Effector memory CD8-positive, alpha-beta T cell (primary cell): ENCODE data around the gene ITPKB.
"Not testable (repeated sequence)": the region's sequence is repeated elsewhere in the genome, so short reads cannot be mapped to it uniquely, and the experiment has no call there.

Experiments used
- ATAC-seq: fragments of 150-1000 bp; cut with Tn5 transposase; replicated peaks from 2 replicates; pipeline ENCODE4 v1.10.0; 2021; ENCODE audit warnings: mild to moderate bottlenecking, moderate library complexity
- DNase-seq, 3 experiments: peaks; one replicate each; pipeline ENCODE4 v3.0.0; 2021
- H3K27ac Mint-ChIP-seq, 2 donors: one replicate each; pipeline ENCODE4 v1.8.0; 2022; ENCODE audit warnings: mild to moderate bottlenecking in 2 of 2, mixed read lengths in 2 of 2, moderate library complexity in 2 of 2
- H3K27me3 Mint-ChIP-seq, 2 donors: one replicate each; pipeline ENCODE4 v1.8.0; 2022; ENCODE audit warnings: mixed read lengths in 2 of 2
- H3K36me3 Mint-ChIP-seq: one replicate; pipeline ENCODE4 v1.8.0; 2022; ENCODE audit warnings: mild to moderate bottlenecking, moderate library complexity, mixed read lengths; ENCODE audit not compliant: insufficient read depth
- H3K4me1 Mint-ChIP-seq, 2 donors: one replicate each; pipeline ENCODE4 v1.8.0; 2022; ENCODE audit warnings: low read depth in 2 of 2, mixed read lengths in 2 of 2
- H3K4me3 Mint-ChIP-seq, 2 donors: one replicate each; pipeline ENCODE4 v1.8.0; 2022; ENCODE audit warnings: mild to moderate bottlenecking in 2 of 2, mixed read lengths in 2 of 2, moderate library complexity in 2 of 2
- H3K9me3 Mint-ChIP-seq, 2 donors: one replicate each; pipeline ENCODE4 v1.8.0; 2022; ENCODE audit warnings: mixed read lengths in 2 of 2

The ITPKB gene

DNA sequence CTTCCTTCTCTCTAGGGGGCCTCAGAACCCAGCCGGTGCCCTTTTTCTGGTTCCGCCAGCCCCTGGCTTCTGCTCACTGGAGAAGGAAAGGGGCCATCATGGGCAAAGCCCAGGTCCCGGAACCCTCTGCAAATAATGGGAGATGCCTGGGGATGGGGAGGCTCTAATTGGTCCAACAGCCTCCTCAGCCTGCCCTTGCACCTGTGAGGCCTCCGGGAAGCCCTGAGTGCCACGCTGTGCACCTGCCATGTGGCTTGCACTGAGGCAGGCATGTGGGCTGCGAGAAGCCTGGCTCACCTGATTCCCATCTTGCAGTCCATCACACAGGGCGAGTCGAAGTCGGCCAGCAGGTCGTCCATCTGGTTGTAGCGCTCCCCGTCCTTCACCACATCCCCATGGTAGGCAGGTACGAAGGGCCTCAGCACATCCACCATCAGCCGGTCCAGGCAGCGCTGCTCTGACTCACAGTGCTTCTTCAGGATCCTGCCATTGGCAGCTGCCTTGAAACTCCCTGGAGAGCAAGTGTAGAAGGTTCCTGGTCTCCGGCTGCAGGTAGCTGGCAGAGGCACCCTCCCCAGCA, 92.1 kb downstream of the ITPKB start:
- H3K9me3 Mint-ChIP-seq, result no peaks in the 10 kb centered on the region
- H3K27ac Mint-ChIP-seq, result peak overlapping the region; percentile 88 to 92
- no peak for ATAC-seq
- no peak for DNase-seq
- H3K4me1 Mint-ChIP-seq, result peaks cover 53 to 61% of the 10 kb centered on the region in 2 donors
- H3K4me3 Mint-ChIP-seq, result no peak overlapping the region
- peaks cover 56% of the 10 kb centered on the region for H3K36me3 Mint-ChIP-seq
- no peaks in the 10 kb centered on the region for H3K27me3 Mint-ChIP-seq

DNA sequence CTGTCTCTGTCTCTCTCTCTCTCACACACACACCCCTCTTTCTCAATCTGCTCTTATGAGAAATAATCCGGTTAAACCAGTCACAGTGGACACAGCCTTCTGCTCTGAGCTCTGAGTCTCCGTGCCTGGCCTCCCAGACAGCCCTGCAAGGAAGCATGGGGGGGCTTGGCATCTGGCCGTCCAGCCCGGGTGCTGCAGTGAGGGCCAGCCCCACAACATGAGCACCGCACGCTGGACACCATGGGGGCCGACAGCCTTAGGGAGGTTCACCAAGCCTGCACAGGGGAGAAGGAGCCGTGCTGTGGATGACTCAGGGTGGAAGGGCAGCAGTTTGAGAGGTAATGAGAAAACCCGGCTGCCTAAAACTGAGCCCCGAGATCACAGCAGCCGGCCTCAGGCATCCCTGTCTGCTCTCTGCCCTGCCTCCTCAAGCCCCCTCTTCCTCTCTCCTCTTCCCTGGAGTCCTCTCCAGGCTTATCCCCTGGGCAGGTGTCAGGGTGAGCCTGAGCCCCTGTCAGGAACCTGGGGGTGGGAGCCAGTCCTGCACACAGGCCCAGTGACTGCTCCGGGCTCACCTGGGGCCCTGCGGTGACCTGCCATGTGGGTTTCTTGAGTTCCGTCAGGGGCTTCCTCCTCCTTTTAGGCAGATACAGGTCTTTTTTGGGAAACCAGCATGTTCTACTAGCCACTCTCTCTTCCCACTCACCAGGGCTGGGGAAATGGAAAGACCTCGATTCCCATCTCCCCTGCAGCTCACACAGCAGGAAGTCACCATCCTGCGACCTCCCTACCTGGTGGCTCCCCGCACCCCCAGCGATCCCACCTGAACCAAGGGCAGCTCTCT, 92.8 kb downstream of the ITPKB start:
- H3K27ac Mint-ChIP-seq, result peak overlapping the region; percentile 88 to 92
- no peak for DNase-seq
- no peaks in the 10 kb centered on the region for H3K9me3 Mint-ChIP-seq
- H3K27me3 Mint-ChIP-seq, result no peaks in the 10 kb centered on the region
- H3K4me3 Mint-ChIP-seq, result peak overlapping the region in 1 of 2 donors; percentile 72
- ATAC-seq, result no peak
- H3K4me1 Mint-ChIP-seq, result peaks cover 54 to 61% of the 10 kb centered on the region in 2 donors
- H3K36me3 Mint-ChIP-seq, result peaks cover 62% of the 10 kb centered on the region

DNA sequence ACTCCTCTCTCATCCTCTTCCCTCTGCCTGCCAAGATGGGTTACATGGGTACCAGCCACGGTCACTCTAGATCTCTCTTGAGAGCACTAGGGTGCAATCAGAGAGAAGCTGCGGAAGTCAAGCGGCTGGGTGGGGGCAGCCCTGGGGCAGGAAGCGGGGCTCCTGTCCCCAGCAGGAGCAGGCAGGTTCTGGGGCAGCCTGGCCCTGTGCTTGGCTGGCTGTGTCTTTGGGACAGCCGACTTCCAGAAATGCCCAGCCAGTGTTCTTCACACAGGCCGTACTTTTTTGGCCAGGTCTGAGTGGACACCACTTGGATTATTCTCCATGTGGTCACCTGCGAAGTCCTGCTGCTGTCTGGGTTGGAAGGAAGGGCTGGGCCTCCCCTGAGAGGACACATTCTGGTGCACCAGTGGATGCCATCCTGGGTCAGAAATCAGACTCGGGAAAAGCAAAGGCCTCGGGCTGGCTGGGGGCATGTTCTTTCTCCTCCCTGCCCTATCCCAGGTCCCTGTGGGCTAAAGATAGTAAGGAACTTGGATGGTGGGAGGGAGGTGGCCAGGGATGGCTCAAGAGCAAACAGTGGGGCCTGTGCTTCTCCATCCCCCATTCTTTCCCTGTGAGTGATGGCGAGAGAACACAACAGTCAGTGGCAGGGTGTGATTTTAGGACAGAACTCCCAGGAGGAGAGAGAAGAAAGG, 93.7 kb downstream of the ITPKB start:
- DNase-seq (no peak), ATAC-seq (peak; percentile 21)
- Mint-ChIP-seq H3K4me3 (peak overlapping the region; percentile 35 to 72), H3K36me3 (peaks cover 66% of the 10 kb centered on the region), H3K4me1 (peaks cover 48 to 53% of the 10 kb centered on the region in 2 donors), H3K27ac (peak overlapping the region; percentile 81 to 92), H3K27me3 (no peaks in the 10 kb centered on the region), H3K9me3 (no peaks in the 10 kb centered on the region)

DNA sequence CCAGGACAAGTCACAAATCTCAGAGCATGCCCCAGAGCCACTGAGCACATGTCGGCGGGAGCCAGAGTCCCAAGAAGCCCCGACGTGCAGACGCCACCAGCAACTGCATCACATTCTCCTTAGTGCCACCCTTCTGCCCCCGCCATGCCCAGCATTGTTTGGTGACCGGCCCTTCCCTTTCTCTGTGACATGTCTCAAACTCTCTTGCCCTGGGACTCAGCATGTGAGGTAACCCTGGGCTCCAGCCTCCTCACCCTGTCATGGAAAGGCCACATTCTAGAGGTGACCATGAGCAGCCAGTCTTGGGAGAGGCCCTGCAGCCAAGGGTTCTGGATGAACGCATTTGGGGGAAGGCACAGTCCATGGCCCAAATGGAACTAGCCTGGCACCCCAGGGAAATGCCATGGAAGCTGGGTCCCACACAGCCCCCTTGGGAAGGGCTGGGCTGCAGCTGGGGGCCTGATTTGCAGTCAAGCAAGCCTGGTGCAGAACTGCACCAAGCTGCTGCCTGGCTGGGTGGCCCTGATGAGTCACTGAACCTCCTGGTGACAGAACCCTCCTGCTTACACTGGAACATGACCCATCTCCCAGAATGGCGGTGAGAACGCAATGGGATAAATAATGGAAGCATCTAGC, 94.4 kb downstream of the ITPKB start:
- Mint-ChIP-seq H3K27me3 (no peaks in the 10 kb centered on the region), H3K4me3 (peak overlapping the region; percentile 39 to 72), H3K4me1 (peaks cover 46 to 47% of the 10 kb centered on the region in 2 donors), H3K36me3 (peaks cover 66% of the 10 kb centered on the region), H3K9me3 (no peaks in the 10 kb centered on the region), H3K27ac (peak overlapping the region; percentile 81 to 92)
- ATAC-seq (no peak), DNase-seq (no peak)

DNA sequence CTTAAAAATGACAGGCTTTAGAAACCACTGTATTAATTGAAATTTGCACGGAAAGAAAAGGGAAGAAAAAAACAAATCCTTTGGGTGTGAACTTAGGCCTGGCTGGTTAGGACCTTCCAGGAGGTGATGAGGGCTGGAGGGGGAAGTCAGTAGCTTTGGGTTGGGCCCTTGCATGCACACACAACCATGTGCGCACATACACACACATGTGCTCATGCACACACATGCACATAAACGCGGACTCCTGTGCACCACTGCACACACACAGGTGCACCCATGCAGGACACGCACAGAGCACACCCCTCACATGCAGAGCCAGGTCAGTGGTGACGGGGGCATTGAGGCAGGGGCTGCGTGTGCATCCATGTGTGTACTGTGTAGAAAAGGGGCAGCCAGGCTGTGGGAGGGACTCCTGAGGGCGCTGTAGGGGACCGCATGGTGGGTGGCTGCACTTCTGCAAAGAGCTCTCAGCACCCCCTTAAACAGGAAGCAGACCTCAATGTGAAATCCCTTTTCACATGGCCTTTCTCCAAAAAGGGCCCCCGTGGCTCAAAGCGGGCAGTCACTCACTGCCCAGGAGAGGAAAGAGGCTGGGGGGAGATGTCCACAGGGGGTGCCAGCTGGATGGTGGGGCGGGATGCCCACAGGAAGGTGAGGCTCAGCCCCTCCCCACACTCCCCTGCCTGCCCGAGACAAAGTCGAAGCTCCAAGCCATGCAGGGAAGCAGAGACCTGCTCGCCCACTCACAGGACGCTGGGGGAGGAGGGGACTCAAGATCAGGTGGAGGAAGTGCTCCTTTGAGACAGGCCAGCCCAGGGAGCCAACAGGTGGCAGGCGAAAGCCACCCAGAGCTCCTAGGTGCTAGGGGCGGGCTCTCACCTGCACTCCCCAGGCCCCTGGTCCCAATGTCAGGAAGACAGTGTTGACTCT, 95.2 kb downstream of the ITPKB start:
- Mint-ChIP-seq H3K4me3 (peak overlapping the region; percentile 39 to 72), H3K36me3 (peaks cover 68% of the 10 kb centered on the region), H3K27ac (peak overlapping the region; percentile 92), H3K4me1 (peaks cover 42 to 43% of the 10 kb centered on the region in 2 donors), H3K9me3 (no peaks in the 10 kb centered on the region), H3K27me3 (no peaks in the 10 kb centered on the region)
- peak; percentile 61 for ATAC-seq
- no peak for DNase-seq

DNA sequence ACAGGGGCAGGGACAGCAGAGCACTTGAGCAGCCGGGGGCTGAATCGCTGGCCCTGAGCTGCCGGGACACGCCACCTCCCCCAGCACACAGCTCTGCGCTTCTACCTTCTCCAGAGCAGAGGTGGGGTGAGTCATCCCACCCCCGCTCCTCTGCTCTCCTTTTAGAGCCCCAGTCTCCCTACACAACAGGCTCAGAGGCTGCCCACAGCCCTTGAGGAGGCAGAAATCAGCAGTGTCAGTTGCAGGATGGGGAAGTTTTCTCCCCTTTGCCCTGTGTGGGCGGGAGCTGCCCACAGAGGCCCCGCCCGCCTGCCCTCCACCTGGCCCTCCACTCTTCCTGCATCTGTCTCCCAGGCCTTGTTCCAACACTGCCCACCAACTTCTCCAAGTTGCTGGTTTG, 95.9 kb downstream of the ITPKB start:
- Mint-ChIP-seq H3K9me3 (no peaks in the 10 kb centered on the region), H3K4me1 (peaks cover 39 to 40% of the 10 kb centered on the region in 2 donors), H3K36me3 (peaks cover 71% of the 10 kb centered on the region), H3K27me3 (no peaks in the 10 kb centered on the region), H3K4me3 (peak overlapping the region; percentile 39 to 72), H3K27ac (peak overlapping the region; percentile 92)
- ATAC-seq (peak; percentile 72), DNase-seq (no peak)

DNA sequence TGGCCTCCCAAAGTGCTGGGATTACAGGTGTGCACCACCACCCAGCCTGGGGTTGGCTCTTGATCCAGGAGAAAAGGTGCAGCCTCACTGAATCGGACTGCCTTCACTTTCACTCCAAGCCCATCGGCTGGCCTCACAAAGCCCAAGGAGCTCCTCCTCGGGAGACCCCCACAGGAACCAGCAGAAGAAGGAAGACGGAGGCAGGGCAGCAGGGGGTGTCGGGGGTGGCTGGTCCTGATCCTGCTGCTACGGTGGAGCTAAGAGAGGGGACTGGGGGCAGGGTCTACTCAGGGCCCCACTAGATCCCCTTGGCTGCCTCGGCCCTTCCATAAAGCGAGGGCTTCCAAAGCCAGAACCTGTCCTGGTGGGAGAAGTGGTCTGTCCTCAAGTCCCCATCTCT, 96.7 kb downstream of the ITPKB start:
- no peak overlapping the region for H3K4me3 Mint-ChIP-seq

DNA sequence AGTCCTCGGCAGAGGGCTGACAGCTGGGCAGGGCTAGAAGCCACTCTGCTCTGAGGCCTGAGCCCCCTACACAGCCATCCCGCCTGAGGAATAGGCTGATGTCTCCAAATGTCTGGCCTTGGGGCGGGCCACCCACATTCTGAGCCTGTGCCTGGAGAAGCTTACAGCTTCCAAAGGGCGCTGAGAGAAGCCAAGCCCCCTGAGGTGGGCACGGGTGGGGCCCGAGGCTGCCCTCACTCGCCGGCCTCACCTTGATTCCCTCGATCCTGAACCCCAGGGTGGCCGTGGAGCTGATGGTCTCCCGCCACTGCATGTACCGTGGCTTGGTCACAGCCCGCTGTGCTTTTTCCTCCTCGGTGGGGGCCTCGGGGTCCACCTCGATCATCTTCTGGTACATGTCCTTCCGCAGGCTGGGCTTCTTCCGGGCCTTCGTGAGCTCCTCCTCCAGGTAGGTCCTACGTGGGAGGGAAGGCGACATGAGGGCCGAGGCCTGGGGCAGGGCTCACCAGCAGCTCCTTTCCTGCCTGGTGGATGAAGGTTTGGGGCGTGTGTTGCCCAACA, 97.3 kb downstream of the ITPKB start:
- Mint-ChIP-seq H3K27ac (peak overlapping the region; percentile 92), H3K9me3 (no peaks in the 10 kb centered on the region), H3K27me3 (no peaks in the 10 kb centered on the region), H3K36me3 (peaks cover 72% of the 10 kb centered on the region), H3K4me3 (no peak overlapping the region), H3K4me1 (peaks cover 38% of the 10 kb centered on the region in 2 donors)
- DNase-seq (no peak), ATAC-seq (no peak)

More for the DNA sequence above, 96.7 kb downstream of the ITPKB start:
- no peaks in the 10 kb centered on the region for H3K9me3 Mint-ChIP-seq
- H3K4me1 Mint-ChIP-seq, result peaks cover 36 to 40% of the 10 kb centered on the region in 2 donors
- H3K36me3 Mint-ChIP-seq, result peaks cover 73% of the 10 kb centered on the region
- DNase-seq (no peak), ATAC-seq (no peak)
- no peaks in the 10 kb centered on the region for H3K27me3 Mint-ChIP-seq
- H3K27ac Mint-ChIP-seq, result peak overlapping the region; percentile 92

DNA sequence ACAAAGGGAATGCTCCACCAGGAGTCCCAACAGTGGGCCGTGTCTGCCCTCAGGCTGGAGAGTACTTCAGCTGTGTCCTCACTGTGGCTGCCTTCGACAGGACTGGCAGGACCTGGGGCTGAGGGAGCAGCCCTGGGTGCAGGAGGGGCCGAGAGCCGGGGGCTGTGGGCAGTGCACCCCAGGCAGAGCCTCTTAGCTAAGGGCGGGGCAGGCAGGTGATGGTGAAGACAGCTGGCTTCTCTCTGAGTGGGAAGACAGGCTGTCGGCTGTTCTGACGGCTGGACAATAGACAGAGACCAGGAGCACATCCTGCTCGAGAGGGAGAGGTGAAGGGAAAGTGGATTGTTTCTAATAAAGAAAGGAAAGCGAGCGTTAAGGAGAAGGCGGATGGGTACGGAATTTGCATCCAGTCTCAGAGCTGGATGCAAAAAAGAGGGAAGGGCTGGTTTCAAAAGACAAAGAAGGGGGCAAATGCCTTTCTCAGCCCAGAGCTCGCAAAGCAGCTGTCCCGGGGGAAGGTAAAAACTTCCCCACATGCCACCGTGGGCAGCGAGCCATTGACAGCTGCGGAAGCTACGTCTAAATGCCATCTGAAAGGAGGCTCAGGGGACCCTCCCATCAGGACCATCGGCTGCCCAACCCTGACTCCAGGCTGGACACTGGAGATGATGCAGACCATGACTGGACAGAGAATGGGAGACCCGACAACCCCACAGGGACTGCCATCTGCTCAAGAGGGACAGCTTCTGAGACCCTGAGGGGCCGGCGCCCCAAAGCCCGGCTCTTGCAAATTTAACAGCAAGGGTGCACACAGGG, 98.6 kb downstream of the ITPKB start:
- no peaks in the 10 kb centered on the region for H3K27me3 Mint-ChIP-seq
- ATAC-seq (no peak), DNase-seq (no peak)
- peak overlapping the region; percentile 63 to 87 for H3K27ac Mint-ChIP-seq
- peaks cover 69% of the 10 kb centered on the region for H3K36me3 Mint-ChIP-seq
- H3K4me3 Mint-ChIP-seq, result no peak overlapping the region
- no peaks in the 10 kb centered on the region for H3K9me3 Mint-ChIP-seq
- H3K4me1 Mint-ChIP-seq, result peaks cover 30 to 37% of the 10 kb centered on the region in 2 donors

DNA sequence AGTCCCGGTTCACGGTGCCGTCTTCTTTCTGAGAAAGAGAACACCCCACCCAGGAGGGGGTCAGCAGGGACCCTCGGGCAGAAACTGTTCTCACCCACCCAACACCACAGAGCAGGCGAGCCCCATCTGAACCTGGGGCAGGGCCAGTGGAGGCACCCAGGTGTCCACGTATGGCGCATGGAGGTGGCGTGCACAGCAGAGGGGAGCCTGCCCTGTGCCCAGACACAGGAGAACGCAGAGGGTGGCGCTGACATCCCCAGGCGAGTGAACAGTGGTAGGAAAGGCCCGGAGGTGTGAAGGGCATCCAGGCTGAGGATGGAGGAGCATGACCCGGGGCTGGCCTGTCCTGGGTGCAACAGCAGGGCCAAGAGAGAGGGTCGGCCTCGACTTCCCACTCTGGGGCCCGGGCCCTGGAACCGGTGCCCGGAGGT, 99.4 kb downstream of the ITPKB start:
- peaks cover 63% of the 10 kb centered on the region for H3K36me3 Mint-ChIP-seq
- no peak overlapping the region for H3K4me3 Mint-ChIP-seq
- H3K27ac Mint-ChIP-seq, result peak overlapping the region; percentile 68 to 74
- H3K4me1 Mint-ChIP-seq, result peaks cover 29 to 35% of the 10 kb centered on the region in 2 donors
- ATAC-seq, result no peak
- no peaks in the 10 kb centered on the region for H3K9me3 Mint-ChIP-seq
- no peak for DNase-seq
- no peaks in the 10 kb centered on the region for H3K27me3 Mint-ChIP-seq

DNA sequence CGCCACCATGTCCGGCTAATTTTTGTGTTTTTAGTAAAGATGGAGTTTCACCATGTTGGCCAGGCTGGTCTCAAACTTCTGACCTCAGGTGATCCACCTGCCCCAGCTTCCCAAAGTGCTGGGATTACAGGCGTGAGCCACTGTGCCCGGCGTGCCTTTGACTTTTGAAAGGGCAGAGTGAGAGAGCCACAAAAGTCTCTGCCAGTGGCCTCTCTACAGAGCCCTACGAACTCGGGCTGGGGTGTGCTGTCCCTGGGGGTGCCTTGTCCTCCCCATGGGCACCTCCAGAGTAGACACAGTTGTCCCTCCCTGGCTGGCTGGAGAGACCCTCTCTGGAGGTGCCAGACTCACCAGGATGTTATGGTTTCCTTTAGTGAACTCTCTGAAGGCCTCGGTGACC, 99.9 kb downstream of the ITPKB start:
- not testable (repeated sequence) for H3K9me3 Mint-ChIP-seq, H3K4me3 Mint-ChIP-seq, ATAC-seq, H3K27me3 Mint-ChIP-seq, DNase-seq
- H3K36me3 Mint-ChIP-seq, result peaks cover 62% of the 10 kb centered on the region
- peaks cover 28 to 33% of the 10 kb centered on the region in 2 donors for H3K4me1 Mint-ChIP-seq
- peak overlapping the region; percentile 68 to 74 for H3K27ac Mint-ChIP-seq
